Right cardiac atrium (tissue), 5 donors: Measurements from ENCODE around the gene CDH1. TPM values are rescaled to one million over a fixed set of nuclear protein-coding genes. Genes with fewer than 3 reads are reported as not detected.

Source experiments
- ATAC-seq, 2 donors: fragments of 200-7000 bp; cut with Tn5 transposase; one replicate each; pipeline versions ENCODE4 v1.8.0 to v1.9.1; 2020; ENCODE audit warnings: moderate library complexity in 2 of 2, mild to moderate bottlenecking in 1 of 2
- DNase-seq, 3 donors: peaks; one replicate each; pipeline ENCODE4 v3.0.0-alpha.2; 2020
- H3K27ac ChIP-seq: one replicate; pipeline ENCODE4 v1.5.1; 2013; ENCODE audit warnings: mild to moderate bottlenecking, low read length, control low read depth, moderate library complexity
- H3K27me3 ChIP-seq: one replicate; pipeline ENCODE4 v1.6.1; 2013; ENCODE audit not compliant: control insufficient read depth, insufficient read depth
- H3K4me1 ChIP-seq: one replicate; pipeline ENCODE4 v1.6.1; 2013; ENCODE audit warnings: low read length; ENCODE audit not compliant: control insufficient read depth, insufficient read depth
- H3K4me3 ChIP-seq: one replicate; pipeline ENCODE4 v1.5.1; 2013; ENCODE audit warnings: low read length, control low read depth
- H3K9me3 ChIP-seq: one replicate; pipeline ENCODE4 v1.6.1; 2013; ENCODE audit warnings: low read length; ENCODE audit not compliant: control insufficient read depth
- WGBS: extraction: QIAGEN DNeasy Blood & Tissue Kit; methylation state at CpG from one replicate; pipeline ENCODE4 v1.1.7; 2013; 5-methylcytosine and 5-hydroxymethylcytosine counted together
- intact Hi-C, 4 donors: fragments of 100-400 bp; cut with DNase I; formaldehyde crosslinking; loops; one replicate each; pipeline versions ENCODE4 v1.11.0 to v1.14.0; 2022 to 2023
- polyA plus RNA-seq: library from polyadenylated mRNA; stranded (reverse); fragments of 200-250 nt; gene quantifications from one replicate; pipeline ENCODE4 v1.2.3, GENCODE V29; 2013
- total RNA-seq, 4 donors: library from RNA; stranded (reverse); fragmentation: NEBNext Ultra II Directional; extraction: Animal tissue kit (Norgen Biotek cat#: 25700); gene quantifications; one replicate each; pipeline ENCODE4 v1.2.1, GENCODE V29; 2021
- donor health status: healthy with polysubstance abuse.
- donor health status: DM: no; HTN: yes; CAD: no.
- donor health status: DM: no; HTN: no; CAD: no.
- donor health status: DM: no; HTN: yes; CAD: no; lungs with severe emphysema.
- donor health status: DM: yes; HTN: yes; CAD: no.

Gene CDH1
- total and polyA plus RNA-seq, 5 donors: 0.14 TPM; not detected in 4

DNA sequence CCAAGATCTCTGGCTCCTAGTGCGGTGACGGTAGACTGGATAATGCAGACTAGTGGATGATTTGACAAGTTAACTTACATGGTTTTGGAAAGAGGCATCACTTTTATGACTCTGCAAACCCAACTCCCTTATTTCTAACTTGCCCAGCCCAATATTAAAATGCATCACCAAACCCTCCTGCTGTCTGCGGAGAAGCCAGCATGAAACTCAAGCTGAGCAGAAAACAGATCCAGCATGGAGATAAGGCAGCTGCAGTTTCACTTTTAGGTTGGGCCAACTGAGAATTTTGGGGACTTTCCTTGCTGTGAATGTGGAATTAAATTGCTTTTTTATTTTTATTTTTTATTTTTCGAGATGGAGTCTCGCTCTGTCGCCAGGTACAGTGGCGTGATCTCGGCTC is 27.8 kb downstream of the CDH1 start:
- H3K9me3 ChIP-seq: no peaks in the 10 kb centered on the region
- intact Hi-C loops: no loop called here
- 79% methylated on average over 8 of the region's 8 CpGs for WGBS
- no peak overlapping the region for H3K27ac ChIP-seq
- DNase-seq: no peak
- H3K4me3 ChIP-seq: no peak overlapping the region
- no peak for ATAC-seq
- no peaks in the 10 kb centered on the region for H3K4me1 ChIP-seq
- H3K27me3 ChIP-seq: no peaks in the 10 kb centered on the region

DNA sequence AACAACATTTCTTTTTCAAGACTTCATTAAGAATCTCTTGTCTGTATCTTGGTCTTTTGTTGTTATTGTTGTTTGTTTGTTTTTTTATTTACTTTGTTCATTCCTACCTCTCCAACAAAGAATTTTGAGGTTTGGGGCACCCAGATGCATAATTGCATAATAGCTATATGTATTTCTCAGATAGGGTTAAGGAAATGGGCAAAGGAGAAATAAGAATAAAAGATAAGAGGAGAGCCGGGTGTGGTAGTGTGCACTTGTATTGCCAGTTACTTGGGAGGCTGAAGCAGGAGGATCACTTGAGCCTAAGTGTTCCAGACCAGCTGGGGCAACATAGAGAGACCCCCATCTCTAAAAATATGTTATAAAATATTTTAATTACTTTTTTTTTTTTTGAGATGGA is 30.5 kb downstream of the CDH1 start:
- ATAC-seq (no peak), DNase-seq (no peak)
- intact Hi-C loops: no loop called here
- no peaks in the 10 kb centered on the region for H3K4me1 ChIP-seq
- H3K27ac ChIP-seq: no peak overlapping the region
- no peaks in the 10 kb centered on the region for H3K27me3 ChIP-seq
- H3K9me3 ChIP-seq: no peaks in the 10 kb centered on the region
- H3K4me3 ChIP-seq: no peak overlapping the region
- 48% methylated on average over 1 of the region's 1 CpG for WGBS

DNA sequence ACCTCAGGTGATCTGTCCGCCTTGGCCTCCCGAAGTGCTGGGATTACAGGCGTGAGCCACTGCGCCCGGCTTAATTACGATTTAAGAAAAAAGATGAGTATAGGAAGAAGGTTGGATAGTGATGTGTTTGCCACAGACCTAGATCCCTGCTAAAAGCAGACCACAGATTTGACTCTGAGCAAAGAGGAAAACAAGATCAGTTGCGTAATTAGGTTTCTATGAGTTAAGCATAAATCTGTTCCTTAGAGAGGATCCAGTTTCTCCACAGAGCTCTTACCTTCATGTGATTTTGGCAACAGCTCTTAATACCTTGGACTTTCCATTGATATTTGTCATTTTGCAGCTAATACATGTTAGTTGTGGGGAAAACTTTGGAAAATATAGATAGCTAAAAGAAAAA is 31.1 kb downstream of the CDH1 start:
- Histone ChIP-seq H3K4me3 (no peak overlapping the region), H3K4me1 (no peaks in the 10 kb centered on the region), H3K9me3 (no peaks in the 10 kb centered on the region), H3K27ac (no peak overlapping the region), H3K27me3 (no peaks in the 10 kb centered on the region)
- 82% methylated on average over 7 of the region's 7 CpGs for WGBS
- no peak for ATAC-seq
- DNase-seq: no peak
- intact Hi-C loops: no loop called here

DNA sequence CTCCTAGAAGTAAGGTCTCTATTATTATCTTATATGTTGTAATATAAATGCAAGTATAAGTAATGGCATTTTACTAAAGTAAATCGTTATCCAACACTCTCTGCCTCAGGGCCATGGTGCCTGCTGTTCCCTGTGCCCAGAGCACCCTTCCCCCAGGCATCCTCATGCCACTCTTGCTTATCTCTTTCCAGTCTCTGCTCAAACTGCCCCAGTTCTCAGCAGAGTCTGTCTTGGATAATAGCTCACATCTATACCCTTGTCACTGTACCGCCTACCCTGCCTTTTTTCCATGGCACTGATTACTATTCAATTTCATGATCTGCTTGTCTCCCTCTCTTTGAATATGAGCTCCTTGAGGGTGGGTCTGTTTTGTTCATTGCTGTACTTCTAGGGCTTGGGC is 31.7 kb downstream of the CDH1 start:
- ATAC-seq: no peak
- H3K27ac ChIP-seq: no peak overlapping the region
- WGBS: 83% methylated on average over 2 of the region's 2 CpGs
- intact Hi-C loops: no loop called here
- no peaks in the 10 kb centered on the region for H3K4me1 ChIP-seq
- no peaks in the 10 kb centered on the region for H3K9me3 ChIP-seq
- no peaks in the 10 kb centered on the region for H3K27me3 ChIP-seq
- no peak for DNase-seq
- H3K4me3 ChIP-seq: no peak overlapping the region

DNA sequence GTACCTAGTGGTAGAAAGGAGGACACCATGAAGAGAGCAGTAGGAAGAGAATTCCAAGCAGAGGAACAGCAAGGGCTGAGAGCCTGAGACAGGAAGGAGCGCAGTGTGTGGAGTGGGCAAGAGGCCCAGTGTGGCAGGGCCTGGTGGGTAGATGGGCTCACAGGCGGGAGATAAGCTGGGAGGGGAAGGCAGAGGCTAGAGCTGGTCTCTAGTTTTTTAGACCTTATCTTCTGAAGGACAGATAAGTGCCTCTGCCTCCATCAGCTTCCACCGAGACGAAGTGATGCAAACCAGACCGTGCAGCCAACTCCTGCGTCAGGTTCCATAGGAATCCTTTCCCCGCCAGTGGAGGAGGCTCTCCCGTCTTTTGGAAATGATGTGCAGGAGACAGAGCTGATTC is 33.6 kb downstream of the CDH1 start:
- 26% methylated on average over 8 of the region's 8 CpGs for WGBS
- Histone ChIP-seq H3K9me3 (no peaks in the 10 kb centered on the region), H3K4me3 (no peak overlapping the region), H3K27me3 (no peaks in the 10 kb centered on the region), H3K4me1 (no peaks in the 10 kb centered on the region), H3K27ac (no peak overlapping the region)
- no peak for ATAC-seq
- intact Hi-C loops: no loop called here
- no peak for DNase-seq

DNA sequence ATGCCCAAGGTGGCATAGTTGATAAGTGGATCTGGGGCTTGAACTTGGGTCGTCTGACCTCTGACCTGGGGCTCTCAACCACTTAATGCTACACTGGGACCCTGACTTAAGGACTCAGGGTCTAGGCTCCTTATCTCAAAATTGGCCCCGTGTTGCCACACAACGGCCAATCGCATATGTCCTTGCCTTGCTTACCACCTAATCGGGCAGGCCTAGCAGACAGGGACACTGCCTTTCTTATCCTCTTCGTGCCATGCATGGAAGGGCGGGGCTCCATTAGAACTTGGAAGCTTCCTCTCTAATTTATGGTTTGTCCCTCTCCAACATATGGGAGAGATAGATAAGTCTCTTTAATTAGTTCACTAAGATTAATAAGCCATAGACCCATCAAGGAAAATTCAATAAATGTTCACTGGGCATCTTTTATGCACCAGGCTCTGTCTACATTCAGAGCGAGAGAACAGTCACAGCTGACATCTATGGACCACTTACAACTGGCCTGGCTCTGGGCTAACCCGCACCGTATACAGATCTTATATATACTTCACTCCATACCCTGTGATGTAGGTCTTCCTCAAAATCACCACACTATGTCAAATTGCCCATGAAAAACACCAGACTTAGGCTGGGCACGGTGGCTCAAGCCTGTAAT is 35.1 kb downstream of the CDH1 start:
- DNase-seq: no peak
- no peaks in the 10 kb centered on the region for H3K27me3 ChIP-seq
- WGBS: 89% methylated on average over 11 of the region's 11 CpGs
- no peaks in the 10 kb centered on the region for H3K4me1 ChIP-seq
- intact Hi-C loops: no loop called here
- H3K27ac ChIP-seq: no peak overlapping the region
- no peaks in the 10 kb centered on the region for H3K9me3 ChIP-seq
- ATAC-seq: no peak
- H3K4me3 ChIP-seq: no peak overlapping the region

DNA sequence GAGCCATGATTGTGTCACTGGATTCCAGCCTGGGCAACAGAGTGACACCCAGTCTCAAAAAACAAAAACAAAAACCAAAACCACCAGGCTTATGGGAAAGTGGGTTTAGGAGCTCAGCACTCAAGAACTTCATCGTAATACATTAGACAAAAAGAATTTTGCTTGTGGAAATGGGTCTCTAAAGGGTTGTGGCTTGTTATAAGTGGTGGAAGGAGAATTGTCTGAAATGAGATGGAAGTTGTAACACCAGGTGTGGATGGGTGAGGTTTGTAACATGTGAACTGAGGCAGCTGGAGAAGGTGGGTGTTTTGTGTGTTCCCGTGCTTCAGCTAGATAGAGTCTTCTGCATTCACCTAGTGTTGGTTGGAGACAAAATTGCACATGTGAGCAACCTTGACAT is 35.8 kb downstream of the CDH1 start:
- ATAC-seq (no peak), DNase-seq (no peak)
- no peaks in the 10 kb centered on the region for H3K9me3 ChIP-seq
- intact Hi-C loops: no loop called here
- WGBS: 93% methylated on average over 2 of the region's 2 CpGs
- H3K4me3 ChIP-seq: no peak overlapping the region
- no peak overlapping the region for H3K27ac ChIP-seq
- no peaks in the 10 kb centered on the region for H3K27me3 ChIP-seq
- H3K4me1 ChIP-seq: no peaks in the 10 kb centered on the region

- H3K27ac ChIP-seq: no peak overlapping the region
- WGBS: 80% methylated on average over 7 of the region's 7 CpGs
- no peaks in the 10 kb centered on the region for H3K9me3 ChIP-seq
- H3K4me3 ChIP-seq: no peak overlapping the region
- H3K4me1 ChIP-seq: no peaks in the 10 kb centered on the region
- intact Hi-C loops: no loop called here
- DNase-seq (no peak), ATAC-seq (no peak)
- no peaks in the 10 kb centered on the region for H3K27me3 ChIP-seq
Measured at GRCh38 chr16:68774982-68775634, 38.0 kb downstream of the CDH1 start.

DNA sequence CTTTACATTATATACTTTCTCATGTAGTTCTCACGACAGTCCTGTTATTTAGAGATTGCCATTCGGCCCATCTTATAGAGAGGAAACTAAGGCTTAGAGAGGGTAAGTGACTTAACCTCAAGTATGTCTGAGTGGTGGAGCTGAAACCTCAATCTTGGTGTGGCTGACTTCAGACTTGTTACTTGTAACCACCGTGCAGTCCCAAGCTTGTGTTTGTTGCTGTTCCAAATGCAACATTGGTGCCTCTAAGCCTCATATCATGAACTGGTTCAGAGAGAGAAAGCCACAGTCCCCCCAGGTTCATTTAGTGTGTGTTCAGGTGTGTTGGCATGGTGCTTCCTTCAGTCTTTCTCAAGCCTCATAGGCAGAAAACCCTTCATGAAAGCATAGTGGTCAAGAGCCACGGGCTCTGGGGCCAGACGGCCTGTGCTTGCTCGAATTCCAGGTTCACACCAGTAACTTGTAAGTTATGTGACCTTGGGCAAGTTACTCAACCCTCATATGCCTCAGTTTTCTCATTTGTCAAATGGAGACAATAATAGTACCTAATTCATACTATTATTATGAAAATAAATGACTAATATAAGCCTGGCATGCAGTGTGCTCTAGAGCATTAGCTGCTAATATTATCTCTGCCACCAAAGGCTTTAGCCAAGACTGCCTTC is 39.9 kb downstream of the CDH1 start:
- DNase-seq: no peak
- intact Hi-C loops: no loop called here
- ATAC-seq: no peak
- Histone ChIP-seq H3K27ac (no peak overlapping the region), H3K9me3 (no peaks in the 10 kb centered on the region), H3K4me1 (no peaks in the 10 kb centered on the region), H3K4me3 (no peak overlapping the region), H3K27me3 (no peaks in the 10 kb centered on the region)
- 80% methylated on average over 6 of the region's 6 CpGs for WGBS

- no peak for ATAC-seq
- H3K9me3 ChIP-seq: no peaks in the 10 kb centered on the region
- no peaks in the 10 kb centered on the region for H3K27me3 ChIP-seq
- DNase-seq: no peak
- no peaks in the 10 kb centered on the region for H3K4me1 ChIP-seq
- H3K27ac ChIP-seq: no peak overlapping the region
- intact Hi-C loops: no loop called here
- WGBS: 53% methylated on average over 6 of the region's 6 CpGs
- no peak overlapping the region for H3K4me3 ChIP-seq
Measured at GRCh38 chr16:68778551-68779231, 41.6 kb downstream of the CDH1 start.

DNA sequence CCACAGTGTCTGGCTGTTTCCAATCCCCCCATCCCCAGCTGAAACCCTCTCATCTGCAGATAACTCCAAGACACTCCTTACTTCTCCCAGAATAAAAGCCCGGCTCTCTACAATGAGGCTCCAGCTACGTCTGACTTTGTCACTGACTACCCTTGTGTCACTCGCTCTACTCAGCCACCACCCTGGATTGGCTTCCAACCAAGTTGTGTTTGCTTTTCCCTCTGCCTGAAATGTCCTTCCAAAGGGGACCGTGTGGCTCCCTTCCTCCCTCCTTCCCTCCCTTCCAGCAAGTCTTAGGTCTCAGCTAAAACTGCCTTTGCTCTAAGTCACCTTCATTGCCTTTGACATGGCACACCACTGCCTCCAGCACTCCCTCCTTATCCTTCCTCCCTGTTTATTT is 42.8 kb downstream of the CDH1 start:
- H3K9me3 ChIP-seq: no peaks in the 10 kb centered on the region
- 53% methylated on average over 4 of the region's 4 CpGs for WGBS
- DNase-seq (no peak), ATAC-seq (no peak)
- H3K4me3 ChIP-seq: no peak overlapping the region
- intact Hi-C loops: no loop called here
- no peak overlapping the region for H3K27ac ChIP-seq
- no peaks in the 10 kb centered on the region for H3K27me3 ChIP-seq
- H3K4me1 ChIP-seq: no peaks in the 10 kb centered on the region
